T-helper 1 cell treated with Interleukin-12 subunit alpha and Interleukin-12 subunit beta and Interleukin-4 antibody, amounts not matched to agents 30 ng/mL and 1 ng/mL, for 36 hours (primary cell): ENCODE data around the gene RSPH10B2. TPM values are rescaled to one million over a fixed set of nuclear protein-coding genes. Genes with fewer than 3 reads are reported as not detected.
"Not testable (repeated sequence)": the region's sequence is repeated elsewhere in the genome, so short reads cannot be mapped to it uniquely, and the experiment has no call there.

Source experiments
- intact Hi-C: fragments of 100-400 bp; cut with micrococcal nuclease; formaldehyde crosslinking; loops from one replicate; pipeline ENCODE4 v1.15.1; 2024
- total RNA-seq: library from RNA; stranded (reverse); gene quantifications from 2 replicates; pipeline ENCODE4 v1.2.3, GENCODE V29; 2022

Gene RSPH10B2
- total RNA-seq, 1 donor from 2014 or later, result 0.42 TPM

- intact Hi-C loops, result not testable (repeated sequence)
These were observed 83.2 kb downstream of the RSPH10B2 start for GRCh38 chr7:6837081-6837480.

GRCh38 chr7:6842278-6842921 lies 88.5 kb downstream of the RSPH10B2 start:
- intact Hi-C loops, result not testable (repeated sequence)

GRCh38 chr7:6843092-6843491 lies 89.2 kb downstream of the RSPH10B2 start:
- intact Hi-C loops, result not testable (repeated sequence)

GRCh38 chr7:6843654-6844053 lies 89.8 kb downstream of the RSPH10B2 start:
- intact Hi-C loops, result not testable (repeated sequence)

GRCh38 chr7:6845971-6846449 lies 92.1 kb downstream of the RSPH10B2 start:
- intact Hi-C loops, result not testable (repeated sequence)

GRCh38 chr7:6847751-6848150 lies 93.8 kb downstream of the RSPH10B2 start:
- intact Hi-C loops, result not testable (repeated sequence)

Other genes with a start within 250 kb of the RSPH10B2 start
- gene GRID2IP, start 202.6 kb upstream of the RSPH10B2 start, total RNA-seq, result 0.10 TPM in 2 replicates
- 26.6 and 28.1 TPM in 2 replicates for gene ZDHHC4, start 176.6 kb upstream of the RSPH10B2 start, total RNA-seq
- 40.0 and 41.8 TPM in 2 replicates for gene INTS15, start 164.1 kb upstream of the RSPH10B2 start, total RNA-seq
- 0.07 and 0.27 TPM in 2 replicates for gene ZNF853, start 138.5 kb upstream of the RSPH10B2 start, total RNA-seq
- gene ZNF316, start 116.8 kb upstream of the RSPH10B2 start, total RNA-seq, result 26.7 and 28.9 TPM in 2 replicates
- 21.9 and 24.3 TPM in 2 replicates for gene ZNF12, start 47.2 kb upstream of the RSPH10B2 start, total RNA-seq
- 84.4 and 87.0 TPM in 2 replicates for gene CCZ1B, start 72.2 kb downstream of the RSPH10B2 start, total RNA-seq